ENCODE results near the gene DARS1. TPM values are rescaled to one million over a fixed set of nuclear protein-coding genes. Genes with fewer than 3 reads are reported as not detected.

Gene DARS1
- total RNA-seq, 3 donors from 2014 or later, result 29.6 to 71.1 (median 40.3) TPM

DNA sequence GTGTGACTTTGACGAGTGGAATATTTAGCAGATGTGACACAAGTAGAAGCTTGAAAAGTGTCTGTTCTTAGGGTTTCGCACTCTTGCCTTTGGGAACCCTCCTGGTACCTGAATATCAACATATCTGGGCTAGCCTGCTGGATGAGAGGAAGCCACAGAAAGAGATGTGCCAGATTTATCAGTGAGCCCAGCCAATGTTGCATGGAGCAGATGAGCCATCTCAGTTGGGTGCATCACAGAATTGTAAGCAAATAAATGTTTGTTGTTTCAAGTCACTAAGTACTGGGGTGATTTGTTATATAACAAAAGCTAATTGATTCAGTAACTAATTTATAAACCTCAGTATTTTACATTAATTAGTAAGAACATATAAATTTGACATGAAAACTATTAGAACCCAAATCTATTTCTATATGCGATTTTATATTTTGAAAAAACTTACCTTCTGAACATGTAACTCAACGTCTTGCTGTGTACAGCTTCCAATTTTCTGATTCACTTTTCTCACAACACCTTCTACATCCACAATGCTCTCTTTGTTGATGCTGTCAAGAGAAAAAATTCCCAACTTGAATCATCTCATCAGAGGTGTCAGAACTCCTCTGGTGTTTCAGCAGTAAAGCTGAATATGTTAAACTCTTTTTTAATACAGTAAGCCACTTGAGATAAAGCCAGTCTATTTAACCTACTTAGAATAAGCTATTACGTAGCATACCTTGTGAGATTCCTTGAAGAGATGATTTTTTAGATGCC lies 42.3 kb downstream of the DARS1 start:
- Histone ChIP-seq H3K36me3 (ENCODE audit: low read depth) (no peaks in the 10 kb centered on the region), H3K4me1 (ENCODE audit: low read depth) (no peaks in the 10 kb centered on the region), H3K4me3 (no peak overlapping the region), H3K9me3 (no peaks in the 10 kb centered on the region)
- DNase-seq (no peak), ATAC-seq (no peak)
- TF ChIP-seq, protein P1, sequence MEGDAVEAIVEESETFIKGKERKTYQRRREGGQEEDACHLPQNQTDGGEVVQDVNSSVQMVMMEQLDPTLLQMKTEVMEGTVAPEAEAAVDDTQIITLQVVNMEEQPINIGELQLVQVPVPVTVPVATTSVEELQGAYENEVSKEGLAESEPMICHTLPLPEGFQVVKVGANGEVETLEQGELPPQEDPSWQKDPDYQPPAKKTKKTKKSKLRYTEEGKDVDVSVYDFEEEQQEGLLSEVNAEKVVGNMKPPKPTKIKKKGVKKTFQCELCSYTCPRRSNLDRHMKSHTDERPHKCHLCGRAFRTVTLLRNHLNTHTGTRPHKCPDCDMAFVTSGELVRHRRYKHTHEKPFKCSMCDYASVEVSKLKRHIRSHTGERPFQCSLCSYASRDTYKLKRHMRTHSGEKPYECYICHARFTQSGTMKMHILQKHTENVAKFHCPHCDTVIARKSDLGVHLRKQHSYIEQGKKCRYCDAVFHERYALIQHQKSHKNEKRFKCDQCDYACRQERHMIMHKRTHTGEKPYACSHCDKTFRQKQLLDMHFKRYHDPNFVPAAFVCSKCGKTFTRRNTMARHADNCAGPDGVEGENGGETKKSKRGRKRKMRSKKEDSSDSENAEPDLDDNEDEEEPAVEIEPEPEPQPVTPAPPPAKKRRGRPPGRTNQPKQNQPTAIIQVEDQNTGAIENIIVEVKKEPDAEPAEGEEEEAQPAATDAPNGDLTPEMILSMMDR (IDR thresholded peaks at IDR 0.05), result no peak
- intact Hi-C loops (cut with DNase I, micrococcal nuclease), result no loop called here

DNA sequence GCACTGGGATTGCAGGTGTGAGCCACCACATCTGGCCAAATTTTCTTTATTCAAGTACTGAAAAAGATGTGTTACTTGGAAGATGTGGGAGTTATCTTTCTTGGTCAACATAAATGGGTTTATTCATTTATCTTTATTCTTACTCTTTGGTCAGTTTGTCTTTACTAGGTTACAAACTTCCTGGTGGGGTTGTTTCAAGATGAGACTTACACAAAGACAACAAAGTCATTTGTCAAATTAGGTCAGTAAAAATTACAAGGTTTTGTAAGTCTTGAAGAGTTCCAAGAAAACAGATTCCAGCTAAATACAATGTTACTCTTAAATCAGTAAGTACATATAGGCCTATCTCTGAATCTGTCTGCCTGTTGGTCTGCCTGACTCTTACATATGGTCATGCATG lies 48.9 kb downstream of the DARS1 start:
- intact Hi-C loops (cut with DNase I, micrococcal nuclease), result no loop called here
- ATAC-seq, result no peak
- TF ChIP-seq, protein P1 (IDR thresholded peaks at IDR 0.05), result no peak

DNA sequence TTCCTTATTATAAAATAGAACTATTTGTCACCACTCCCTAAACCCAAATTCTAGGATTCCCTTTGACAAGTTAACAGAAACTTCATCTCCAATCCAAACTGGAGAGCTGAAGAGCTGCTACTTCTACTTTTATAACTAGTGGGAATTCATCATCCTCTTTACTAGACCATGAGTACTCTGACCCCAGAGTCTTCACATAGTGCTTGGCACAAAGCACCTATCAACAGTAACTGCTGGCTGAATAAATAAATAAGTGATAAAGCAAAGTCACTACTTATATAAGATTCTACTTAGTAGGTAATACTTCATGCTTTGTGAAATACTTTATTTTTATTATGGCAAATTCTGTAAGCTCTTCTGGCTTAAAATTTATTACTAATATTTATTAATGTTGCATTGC lies 49.5 kb downstream of the DARS1 start:
- intact Hi-C loops (cut with DNase I, micrococcal nuclease), result no loop called here
- no peak for ATAC-seq

More for the DNA sequence above, 48.9 kb downstream of the DARS1 start:
- no peaks in the 10 kb centered on the region for H3K4me1 ChIP-seq (ENCODE audit: low read depth)
- no peak for DNase-seq
- H3K9me3 ChIP-seq, result no peaks in the 10 kb centered on the region
- no peak overlapping the region for H3K4me3 ChIP-seq
- no peaks in the 10 kb centered on the region for H3K36me3 ChIP-seq (ENCODE audit: low read depth)

DNA sequence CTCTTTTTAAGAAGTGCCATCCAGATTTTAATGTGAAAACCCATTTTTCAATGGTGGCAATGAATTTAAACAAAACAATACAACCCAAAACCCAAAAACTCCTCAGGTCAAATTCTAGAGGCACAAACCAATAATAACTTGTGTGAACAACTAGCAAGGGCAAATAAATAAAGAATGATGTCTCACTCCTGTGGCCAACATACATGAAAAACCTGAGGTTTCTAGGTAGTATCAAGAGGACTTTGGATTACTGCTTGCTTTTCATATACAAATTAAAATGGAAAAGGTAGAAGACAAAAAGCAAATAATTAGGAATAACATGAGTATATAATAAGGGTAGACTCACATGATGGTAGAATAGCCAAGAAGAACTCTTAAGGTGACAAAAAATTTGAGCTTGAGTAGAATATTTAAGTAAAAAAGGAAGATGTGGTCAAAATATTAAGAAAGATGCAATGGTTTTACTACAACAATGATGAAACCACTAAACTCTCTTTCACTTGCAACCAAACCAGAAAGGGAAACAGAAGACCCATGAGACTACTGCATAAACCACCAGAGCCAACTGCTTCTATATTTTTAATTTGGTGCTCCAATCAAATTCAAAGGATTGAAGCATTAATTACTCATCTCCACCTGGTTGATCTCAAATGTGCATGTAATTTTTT lies 53.5 kb downstream of the DARS1 start:
- Histone ChIP-seq H3K36me3 (ENCODE audit: low read depth) (no peaks in the 10 kb centered on the region), H3K4me1 (ENCODE audit: low read depth) (no peaks in the 10 kb centered on the region), H3K4me3 (no peak overlapping the region), H3K9me3 (no peaks in the 10 kb centered on the region)
- intact Hi-C loops (cut with DNase I, micrococcal nuclease), result no loop called here
- no peak for DNase-seq
- no peak for ATAC-seq
- TF ChIP-seq, protein P1 (IDR thresholded peaks at IDR 0.05), result no peak

More for the DNA sequence above, 49.5 kb downstream of the DARS1 start:
- Histone ChIP-seq H3K9me3 (no peaks in the 10 kb centered on the region), H3K36me3 (ENCODE audit: low read depth) (no peaks in the 10 kb centered on the region), H3K4me3 (no peak overlapping the region), H3K4me1 (ENCODE audit: low read depth) (no peaks in the 10 kb centered on the region)
- DNase-seq, result no peak
- TF ChIP-seq, protein P1 (IDR thresholded peaks at IDR 0.05), result no peak

DNA sequence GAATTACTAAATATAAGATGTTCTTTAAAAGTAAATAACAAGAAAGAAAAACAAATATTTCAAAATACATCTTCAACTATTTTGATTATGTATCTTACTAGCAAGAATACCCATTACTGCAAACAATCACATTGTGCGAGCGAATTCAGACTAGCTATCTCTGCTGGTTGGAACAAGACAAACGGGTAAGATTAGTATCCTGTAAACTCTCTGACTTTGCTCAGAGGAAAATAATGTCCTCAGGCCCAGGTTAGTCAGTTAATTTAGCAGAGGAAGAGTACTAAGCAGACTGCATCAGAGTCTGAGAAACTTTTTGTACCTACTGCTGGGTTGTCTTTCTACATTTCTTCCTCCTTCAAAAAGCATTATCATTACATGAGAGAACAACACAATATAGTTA lies 58.8 kb downstream of the DARS1 start:
- ATAC-seq (no peak), DNase-seq (no peak)
- TF ChIP-seq, protein P1 (IDR thresholded peaks at IDR 0.05), result no peak
- H3K4me3 ChIP-seq, result no peak overlapping the region
- H3K9me3 ChIP-seq, result no peaks in the 10 kb centered on the region
- H3K36me3 ChIP-seq (ENCODE audit: low read depth), result no peaks in the 10 kb centered on the region
- intact Hi-C loops (cut with DNase I, micrococcal nuclease), result no loop called here
- no peaks in the 10 kb centered on the region for H3K4me1 ChIP-seq (ENCODE audit: low read depth)
